Activated T-helper 2 cell treated with anti-CD3 and anti-CD28 coated beads, Interferon-gamma antibody, Interleukin-2, Interleukin-4, amounts not matched to agents 10 μg/mL and 5 μg/mL and 100 μg/mL, durations not matched to agents 14 hours and 24 hours and 36 hours (primary cell): Measurements from ENCODE around the gene SIX5. TPM values are rescaled to one million over a fixed set of nuclear protein-coding genes. Genes with fewer than 3 reads are reported as not detected.

ENCODE experiments used
- DNase-seq: peaks from one replicate; pipeline ENCODE4 v3.0.0; 2021; ENCODE audit warnings: low spot score
- H3K27ac Mint-ChIP-seq: one replicate; pipeline ENCODE4 v1.8.0; 2021; ENCODE audit warnings: mixed read lengths
- H3K27me3 Mint-ChIP-seq: one replicate; pipeline ENCODE4 v1.8.0; 2021; ENCODE audit warnings: low read depth, mixed read lengths
- H3K36me3 Mint-ChIP-seq: one replicate; pipeline ENCODE4 v1.8.0; 2021; ENCODE audit warnings: low read depth, mixed read lengths
- H3K4me1 Mint-ChIP-seq: one replicate; pipeline ENCODE4 v1.8.0; 2021; ENCODE audit warnings: low read depth, mixed read lengths
- H3K4me3 Mint-ChIP-seq: one replicate; pipeline ENCODE4 v1.8.0; 2021; ENCODE audit warnings: low read depth, mild to moderate bottlenecking, moderate library complexity, mixed read lengths
- H3K9me3 Mint-ChIP-seq: one replicate; pipeline ENCODE4 v1.8.0; 2021; ENCODE audit warnings: mixed read lengths
- intact Hi-C: fragments of 100-400 bp; cut with micrococcal nuclease; formaldehyde crosslinking; loops from one replicate; pipeline ENCODE4 v1.15.1; 2023
- total RNA-seq: library from RNA; stranded (reverse); gene quantifications from 2 replicates; pipeline ENCODE4 v1.2.3, GENCODE V29; 2022

SIX5 gene
- total RNA-seq, 1 donor from 2014 or later: 4.8 TPM

DNA sequence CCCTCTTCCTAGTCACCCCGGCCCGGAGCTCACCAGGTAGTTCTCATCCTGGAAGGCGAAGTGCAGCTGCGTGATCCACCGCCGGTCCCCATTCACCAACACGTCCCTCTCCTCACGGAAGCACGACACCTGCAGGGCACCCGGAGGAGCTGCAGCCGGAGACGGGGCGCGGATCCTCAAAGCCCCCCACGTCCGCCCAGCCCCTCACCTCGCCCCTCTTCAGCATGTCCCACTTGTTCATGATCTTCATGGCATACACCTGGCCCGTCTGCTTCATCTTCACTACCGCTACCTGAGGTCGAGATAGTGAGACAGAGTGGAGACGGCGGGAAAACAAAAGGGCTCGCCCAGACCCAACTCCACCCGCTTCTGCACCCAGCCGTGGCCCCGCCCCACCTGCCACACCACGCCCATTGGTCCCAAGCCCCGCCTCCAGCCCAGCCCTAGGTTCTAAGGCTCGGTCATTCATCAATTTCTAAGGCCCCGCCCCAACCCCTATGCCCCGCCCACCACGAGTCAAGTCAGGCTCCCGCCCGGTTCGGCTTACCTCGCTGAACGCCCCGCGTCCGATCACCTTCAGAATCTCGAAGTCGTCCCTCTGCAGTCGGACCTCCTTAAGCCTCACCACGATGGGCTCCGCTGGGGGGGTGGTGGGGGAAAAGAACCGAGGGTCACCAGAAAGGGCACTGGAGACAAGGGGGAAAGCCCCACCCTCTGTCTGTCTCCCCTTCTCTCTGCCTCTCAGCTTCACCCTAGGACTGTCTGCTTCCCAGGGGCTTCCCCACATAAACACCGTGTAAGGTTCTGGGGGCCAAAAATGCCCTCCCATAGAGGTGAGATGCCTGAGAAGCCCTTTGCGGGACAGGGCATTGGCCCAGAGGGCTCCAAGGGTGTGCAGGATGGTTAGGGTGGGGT, 10.4 kb upstream of the SIX5 start:
- Mint-ChIP-seq H3K27me3 (peaks cover 15% of the 10 kb centered on the region), H3K27ac (no peak overlapping the region), H3K36me3 (peaks cover 9% of the 10 kb centered on the region), H3K9me3 (no peaks in the 10 kb centered on the region), H3K4me3 (peak overlapping the region; percentile 77), H3K4me1 (peaks cover 7% of the 10 kb centered on the region)
- intact Hi-C loops: loop anchor here (1.0 kb wide), 2 partner anchors 9 to 13 kb away; partner anchors contain the start of gene DMWD
- peak; percentile 86 for DNase-seq

DNA sequence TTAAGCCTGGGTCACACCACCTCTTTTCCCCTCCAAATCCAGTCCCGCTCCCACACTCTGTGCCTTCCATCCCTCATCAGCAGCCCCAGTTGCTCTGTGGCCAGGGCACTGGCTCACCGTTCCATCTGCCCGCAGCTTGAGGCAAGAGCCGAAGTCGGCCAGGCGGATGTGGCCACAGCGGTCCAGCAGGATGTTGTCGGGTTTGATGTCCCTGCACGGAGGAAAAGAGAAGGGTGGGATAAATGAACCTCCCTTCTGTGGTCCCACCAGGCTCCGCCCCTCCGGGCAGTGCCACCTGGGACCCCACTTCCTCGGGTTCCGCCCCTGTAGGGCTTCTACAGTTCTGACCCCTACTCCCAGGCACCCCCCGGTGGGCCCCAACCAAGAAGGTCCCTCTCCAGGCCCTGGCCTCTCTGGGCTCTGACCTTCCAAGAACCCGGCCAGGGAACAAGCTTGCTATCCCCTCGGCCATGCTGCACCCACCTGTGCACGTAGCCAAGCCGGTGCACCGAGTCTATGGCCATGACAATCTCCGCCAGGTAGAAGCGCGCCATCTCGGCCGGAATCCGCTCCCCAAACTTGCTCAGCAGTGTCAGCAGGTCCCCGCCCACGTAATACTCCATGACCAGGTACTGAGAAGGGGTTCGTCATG, 9.1 kb upstream of the SIX5 start:
- no peaks in the 10 kb centered on the region for H3K9me3 Mint-ChIP-seq
- H3K4me3 Mint-ChIP-seq: no peak overlapping the region
- no peak for DNase-seq
- intact Hi-C loops: no loop called here
- peaks cover 15% of the 10 kb centered on the region for H3K27me3 Mint-ChIP-seq
- peaks cover 9% of the 10 kb centered on the region for H3K36me3 Mint-ChIP-seq
- H3K27ac Mint-ChIP-seq: no peak overlapping the region
- peaks cover 7% of the 10 kb centered on the region for H3K4me1 Mint-ChIP-seq

DNA sequence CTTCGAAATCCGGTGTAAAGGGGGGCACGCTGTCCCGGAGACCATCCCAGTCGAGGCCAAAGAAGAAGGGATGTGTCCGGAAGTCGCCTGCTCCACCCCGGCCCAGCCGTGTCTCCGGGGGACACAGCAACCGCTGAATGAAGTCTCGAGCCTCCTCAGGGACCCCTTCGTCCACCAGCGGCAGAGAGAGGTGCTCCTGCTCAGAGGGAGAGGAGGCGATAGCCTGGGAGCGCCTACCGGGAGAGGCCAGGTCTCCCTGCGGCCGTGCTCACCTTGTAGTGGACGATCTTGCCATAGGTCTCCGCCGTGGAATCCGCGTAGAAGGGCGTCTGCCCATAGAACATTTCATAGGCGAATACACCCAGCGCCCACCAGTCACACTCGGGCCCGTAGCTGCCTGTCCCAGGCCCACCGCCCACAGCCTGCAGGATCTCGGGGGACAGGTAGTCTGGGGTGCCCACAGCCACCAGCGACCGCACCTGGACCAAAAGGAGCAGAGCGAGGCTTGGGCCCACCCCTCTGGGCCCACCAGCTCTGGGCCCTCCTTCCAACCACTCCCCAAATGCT, 8.4 kb upstream of the SIX5 start:
- Mint-ChIP-seq H3K4me1 (peaks cover 7% of the 10 kb centered on the region), H3K36me3 (peaks cover 9% of the 10 kb centered on the region), H3K27ac (no peak overlapping the region), H3K9me3 (no peaks in the 10 kb centered on the region), H3K27me3 (peaks cover 15% of the 10 kb centered on the region), H3K4me3 (no peak overlapping the region)
- intact Hi-C loops: no loop called here
- DNase-seq: no peak

DNA sequence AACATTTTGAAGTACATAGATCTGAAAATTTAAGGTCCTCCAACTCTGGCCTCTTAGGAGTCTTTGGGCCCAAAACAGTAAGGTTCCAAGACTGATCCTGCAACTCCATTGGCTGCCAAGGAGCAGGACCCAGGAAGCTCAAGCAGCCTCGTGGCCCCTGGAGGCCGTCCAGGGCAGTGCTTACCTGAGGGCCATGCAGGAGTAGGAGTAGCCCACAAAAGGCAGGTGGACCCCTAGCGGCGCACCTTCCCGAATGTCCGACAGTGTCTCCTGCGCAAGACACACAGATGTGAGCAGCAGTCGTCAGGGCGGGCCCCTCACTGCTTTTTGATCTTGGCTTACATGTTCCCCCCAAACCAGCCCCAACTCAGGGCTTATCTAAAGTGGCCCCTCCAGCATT, 5.7 kb upstream of the SIX5 start:
- Mint-ChIP-seq H3K27me3 (peaks cover 11% of the 10 kb centered on the region), H3K36me3 (peaks cover 9% of the 10 kb centered on the region), H3K27ac (no peak overlapping the region), H3K4me3 (no peak overlapping the region), H3K4me1 (peaks cover 10% of the 10 kb centered on the region), H3K9me3 (no peaks in the 10 kb centered on the region)
- intact Hi-C loops: no loop called here
- DNase-seq: no peak

DNA sequence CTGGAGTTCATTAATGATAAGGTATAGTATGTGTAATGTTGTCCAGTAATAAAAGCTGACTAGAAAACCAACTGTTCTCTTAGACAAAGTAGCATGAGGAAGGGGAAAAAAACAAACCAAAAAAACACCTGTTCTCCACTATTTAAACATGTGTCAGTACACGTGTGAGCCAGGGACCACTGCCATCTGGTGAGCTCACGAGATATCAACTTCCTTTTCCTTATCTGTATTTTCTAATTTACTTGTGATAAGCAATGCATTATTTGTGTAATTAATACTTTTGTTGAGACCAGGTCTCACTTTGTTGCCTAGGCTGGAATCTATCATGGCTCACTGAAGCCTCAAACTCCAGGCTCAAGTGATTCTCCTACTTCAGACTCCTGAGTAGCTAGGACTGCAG, 4.3 kb upstream of the SIX5 start:
- no peaks in the 10 kb centered on the region for H3K9me3 Mint-ChIP-seq
- DNase-seq: no peak
- intact Hi-C loops: no loop called here
- peaks cover 8% of the 10 kb centered on the region for H3K27me3 Mint-ChIP-seq
- no peak overlapping the region for H3K27ac Mint-ChIP-seq
- H3K4me1 Mint-ChIP-seq: peaks cover 8% of the 10 kb centered on the region
- peaks cover 7% of the 10 kb centered on the region for H3K36me3 Mint-ChIP-seq
- H3K4me3 Mint-ChIP-seq: no peak overlapping the region

DNA sequence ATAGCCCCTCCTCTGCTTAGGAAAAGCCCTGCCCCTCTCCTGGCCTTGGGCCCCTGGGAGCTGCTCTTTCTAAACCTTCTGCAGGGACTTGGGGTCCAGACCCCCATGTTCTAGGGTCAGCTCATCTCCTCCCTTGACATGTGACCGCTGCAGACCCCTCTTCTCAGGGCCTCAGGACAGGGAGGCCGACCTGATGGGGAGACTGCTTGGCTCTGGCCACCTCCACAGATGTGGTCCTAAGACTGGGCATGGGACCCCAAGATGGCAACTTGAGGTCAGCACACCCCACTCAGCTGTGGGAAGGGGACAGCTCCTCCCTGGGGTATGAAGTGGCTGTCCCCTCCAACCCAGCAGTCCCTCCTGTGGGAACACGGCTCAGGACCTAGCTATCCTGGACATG, 3.9 kb upstream of the SIX5 start:
- intact Hi-C loops: no loop called here
- H3K27ac Mint-ChIP-seq: no peak overlapping the region
- H3K9me3 Mint-ChIP-seq: no peaks in the 10 kb centered on the region

DNA sequence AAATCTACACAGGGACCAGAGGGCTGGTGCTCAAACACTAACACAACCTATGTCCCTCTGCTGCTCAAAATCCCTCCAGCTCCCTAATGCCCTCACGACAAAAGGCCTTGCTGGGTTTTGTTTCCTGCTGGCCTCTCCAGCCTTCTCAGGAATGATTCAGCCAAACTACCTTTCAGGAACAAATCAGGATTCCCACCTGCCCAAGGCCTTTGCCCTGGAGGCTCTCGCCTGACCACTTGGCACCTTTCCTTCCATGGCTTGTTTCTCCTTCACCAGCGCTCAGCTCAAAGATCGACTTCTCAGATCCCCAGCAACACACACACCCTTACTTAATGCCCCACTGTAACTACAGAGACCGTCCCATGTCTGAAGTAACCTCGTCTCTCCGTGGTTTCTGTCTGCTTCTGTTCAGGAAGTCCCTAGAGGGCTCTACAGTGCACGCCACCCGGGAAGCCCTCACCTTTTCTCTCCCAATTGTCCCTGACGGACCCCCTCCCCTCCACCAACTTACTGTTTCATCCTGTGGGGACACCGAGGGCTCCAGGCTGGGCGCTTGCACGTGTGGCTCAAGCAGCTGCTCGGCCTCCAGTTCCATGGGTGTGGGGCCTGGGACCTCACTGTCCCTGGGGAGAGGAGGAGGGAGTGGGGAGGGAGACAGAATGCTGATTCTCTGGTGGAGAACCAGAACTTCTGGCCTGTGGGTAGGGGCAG, 3.2 kb upstream of the SIX5 start:
- intact Hi-C loops: no loop called here
- Mint-ChIP-seq H3K27ac (no peak overlapping the region), H3K4me1 (peaks cover 8% of the 10 kb centered on the region), H3K9me3 (no peaks in the 10 kb centered on the region), H3K36me3 (peaks cover 7% of the 10 kb centered on the region), H3K27me3 (peaks cover 11% of the 10 kb centered on the region), H3K4me3 (no peak overlapping the region)
- DNase-seq: no peak

More for the DNA sequence above, 3.9 kb upstream of the SIX5 start:
- Mint-ChIP-seq H3K27me3 (peaks cover 10% of the 10 kb centered on the region), H3K4me1 (peaks cover 8% of the 10 kb centered on the region), H3K4me3 (no peak overlapping the region), H3K36me3 (peaks cover 7% of the 10 kb centered on the region)
- no peak for DNase-seq

DNA sequence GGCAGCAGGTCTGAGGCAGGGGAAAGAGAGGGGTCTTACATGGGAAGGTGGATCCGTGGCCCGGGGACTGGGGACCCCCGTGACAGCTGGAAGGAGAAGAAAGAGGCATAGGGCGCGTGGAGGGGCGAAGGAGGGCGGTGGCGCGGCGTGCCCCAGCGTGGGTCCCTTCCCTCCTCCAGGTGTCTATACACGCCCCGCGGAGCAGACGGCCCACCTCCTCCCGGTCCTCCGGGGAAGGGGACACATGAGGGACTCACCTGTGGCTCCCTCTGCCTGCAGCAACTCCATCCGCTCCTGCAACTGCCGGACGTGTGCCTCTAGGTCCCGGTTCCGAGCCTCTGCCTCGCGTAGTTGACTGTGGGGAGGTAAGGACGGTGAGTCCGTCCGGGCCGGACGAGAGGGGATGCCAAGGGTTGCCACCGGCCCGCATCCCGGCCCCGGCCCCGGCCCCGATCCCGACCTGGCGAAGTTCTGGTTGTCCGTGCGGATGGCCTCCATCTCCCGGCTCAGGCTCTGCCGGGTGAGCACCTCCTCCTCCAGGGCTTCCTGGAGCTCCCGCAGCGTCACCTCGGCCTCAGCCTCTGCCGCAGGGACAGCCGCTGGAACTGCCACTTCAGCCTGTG, 2.4 kb upstream of the SIX5 start:
- intact Hi-C loops: no loop called here
- H3K9me3 Mint-ChIP-seq: no peaks in the 10 kb centered on the region

DNA sequence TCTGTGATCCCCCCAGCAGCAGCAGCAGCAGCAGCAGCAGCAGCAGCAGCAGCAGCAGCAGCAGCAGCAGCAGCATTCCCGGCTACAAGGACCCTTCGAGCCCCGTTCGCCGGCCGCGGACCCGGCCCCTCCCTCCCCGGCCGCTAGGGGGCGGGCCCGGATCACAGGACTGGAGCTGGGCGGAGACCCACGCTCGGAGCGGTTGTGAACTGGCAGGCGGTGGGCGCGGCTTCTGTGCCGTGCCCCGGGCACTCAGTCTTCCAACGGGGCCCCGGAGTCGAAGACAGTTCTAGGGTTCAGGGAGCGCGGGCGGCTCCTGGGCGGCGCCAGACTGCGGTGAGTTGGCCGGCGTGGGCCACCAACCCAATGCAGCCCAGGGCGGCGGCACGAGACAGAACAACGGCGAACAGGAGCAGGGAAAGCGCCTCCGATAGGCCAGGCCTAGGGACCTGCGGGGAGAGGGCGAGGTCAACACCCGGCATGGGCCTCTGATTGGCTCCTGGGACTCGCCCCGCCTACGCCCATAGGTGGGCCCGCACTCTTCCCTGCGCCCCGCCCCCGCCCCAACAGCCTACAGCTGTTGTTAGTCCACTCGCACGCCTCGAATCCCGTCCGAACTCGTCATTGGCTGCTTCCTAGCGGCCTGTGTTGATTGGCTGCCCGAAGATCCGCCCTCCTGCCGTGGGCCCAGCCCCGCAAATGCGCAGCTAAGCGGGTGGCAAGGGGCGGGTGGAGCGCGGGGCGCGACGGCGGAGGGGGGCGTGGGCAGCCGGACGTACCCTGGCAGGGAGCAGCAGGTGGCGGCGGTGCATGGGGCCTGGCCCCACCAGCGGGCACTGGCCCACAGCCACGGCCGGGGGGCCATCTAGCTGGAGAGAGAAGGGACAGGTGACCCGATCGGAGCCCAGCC, 1.4 kb upstream of the SIX5 start:
- Mint-ChIP-seq H3K4me1 (peaks cover 8% of the 10 kb centered on the region), H3K36me3 (no peaks in the 10 kb centered on the region), H3K27ac (no peak overlapping the region), H3K4me3 (peak overlapping the region; percentile 86), H3K9me3 (no peaks in the 10 kb centered on the region), H3K27me3 (peaks cover 12% of the 10 kb centered on the region)
- peak; percentile 86 for DNase-seq
- intact Hi-C loops: loop anchor here (1.0 kb wide), 3 partner anchors 9 to 93 kb away; partner anchors contain the start of gene SYMPK

More for the DNA sequence above, 2.4 kb upstream of the SIX5 start:
- Mint-ChIP-seq H3K27ac (no peak overlapping the region), H3K36me3 (no peaks in the 10 kb centered on the region), H3K4me3 (no peak overlapping the region), H3K27me3 (peaks cover 11% of the 10 kb centered on the region), H3K4me1 (peaks cover 8% of the 10 kb centered on the region)
- DNase-seq: no peak

DNA sequence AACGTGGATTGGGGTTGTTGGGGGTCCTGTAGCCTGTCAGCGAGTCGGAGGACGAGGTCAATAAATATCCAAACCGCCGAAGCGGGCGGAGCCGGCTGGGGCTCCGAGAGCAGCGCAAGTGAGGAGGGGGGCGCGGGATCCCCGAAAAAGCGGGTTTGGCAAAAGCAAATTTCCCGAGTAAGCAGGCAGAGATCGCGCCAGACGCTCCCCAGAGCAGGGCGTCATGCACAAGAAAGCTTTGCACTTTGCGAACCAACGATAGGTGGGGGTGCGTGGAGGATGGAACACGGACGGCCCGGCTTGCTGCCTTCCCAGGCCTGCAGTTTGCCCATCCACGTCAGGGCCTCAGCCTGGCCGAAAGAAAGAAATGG, 754 bp upstream of the SIX5 start:
- peaks cover 8% of the 10 kb centered on the region for H3K4me1 Mint-ChIP-seq
- peaks cover 12% of the 10 kb centered on the region for H3K27me3 Mint-ChIP-seq
- peak overlapping the region; percentile 86 for H3K4me3 Mint-ChIP-seq
- intact Hi-C loops: loop anchor here (1.0 to 2.0 kb wide), 5 partner anchors 9 to 93 kb away; partner anchors contain the start of genes DMWD, QPCTL and SYMPK
- no peak for DNase-seq
- no peaks in the 10 kb centered on the region for H3K36me3 Mint-ChIP-seq
- no peaks in the 10 kb centered on the region for H3K9me3 Mint-ChIP-seq
- H3K27ac Mint-ChIP-seq: peak overlapping the region; percentile 68

DNA sequence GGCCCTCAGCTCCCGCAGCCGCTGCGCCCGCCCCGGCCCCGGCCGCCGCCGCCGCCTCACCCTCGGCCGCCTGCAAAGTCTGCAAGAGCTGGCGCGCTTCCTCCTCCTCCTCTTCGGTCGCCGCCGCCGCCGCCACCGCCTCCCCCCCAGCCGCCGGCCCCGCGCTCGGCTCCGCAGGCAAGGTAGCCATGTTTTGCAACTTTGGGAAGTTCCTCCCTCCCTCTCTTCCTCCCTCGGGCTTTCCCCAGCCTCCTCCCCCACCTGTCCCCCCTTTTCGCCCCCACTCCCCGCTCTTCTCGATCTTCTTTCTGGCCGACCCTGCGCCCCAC, 433 bp downstream of the SIX5 start:
- Mint-ChIP-seq H3K27ac (peak overlapping the region; percentile 63), H3K4me1 (peaks cover 8% of the 10 kb centered on the region), H3K36me3 (no peaks in the 10 kb centered on the region), H3K4me3 (peak overlapping the region; percentile 86), H3K9me3 (no peaks in the 10 kb centered on the region), H3K27me3 (peaks cover 12% of the 10 kb centered on the region)
- intact Hi-C loops: loop anchor here (2.0 kb wide), 2 partner anchors 24 to 76 kb away; partner anchors contain the start of genes DMWD and QPCTL
- DNase-seq: peak; percentile 28
